ENCODE results near the gene COL27A1.

Gene COL27A1

DNA sequence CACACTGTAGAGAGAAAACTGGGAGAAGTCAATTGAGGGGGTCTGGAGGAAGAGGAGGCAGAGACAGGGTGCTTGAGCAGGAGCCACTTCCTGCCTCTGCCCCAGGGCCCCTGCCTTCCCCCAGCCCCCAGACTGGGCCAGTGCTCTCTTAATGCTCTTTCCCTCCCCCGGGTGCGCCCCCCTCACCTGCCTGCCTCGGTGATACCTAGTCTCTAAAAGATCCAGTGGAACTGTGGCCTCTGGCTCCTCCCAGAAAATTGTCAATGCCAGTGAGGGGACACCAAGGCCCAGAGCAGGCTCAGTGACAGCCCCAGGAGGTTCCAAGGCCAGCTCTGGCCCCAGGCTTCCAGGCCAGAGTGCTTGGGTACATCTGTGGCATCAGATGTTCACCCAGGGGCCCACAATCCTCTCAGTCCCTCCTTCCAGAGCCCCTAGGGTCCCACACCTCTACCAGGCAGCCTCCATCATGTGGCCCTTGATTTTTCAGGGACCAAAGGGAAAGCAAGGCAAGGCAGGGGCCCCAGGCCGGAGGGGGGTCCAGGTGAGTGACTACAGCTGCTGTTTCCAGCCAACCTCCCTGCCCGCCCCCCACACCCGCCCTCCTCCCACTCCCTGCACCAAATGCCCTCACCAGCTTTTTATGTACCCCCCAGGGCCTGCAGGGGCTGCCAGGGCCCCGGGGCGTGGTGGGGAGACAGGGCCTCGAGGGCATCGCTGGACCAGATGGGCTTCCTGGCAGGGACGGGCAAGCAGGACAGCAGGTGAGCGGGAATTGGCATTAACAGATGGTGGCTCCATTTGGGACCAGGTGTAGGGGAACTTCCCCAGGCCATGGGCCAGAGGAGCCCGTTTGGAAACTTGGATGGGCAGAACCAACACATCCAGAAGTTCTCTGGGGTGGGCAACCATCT is 134.5 kb downstream of the COL27A1 start:
- DNase-seq: no peak

GRCh38 chr9:114290561-114290986 is 135.2 kb downstream of the COL27A1 start:
- no peak for DNase-seq

DNA sequence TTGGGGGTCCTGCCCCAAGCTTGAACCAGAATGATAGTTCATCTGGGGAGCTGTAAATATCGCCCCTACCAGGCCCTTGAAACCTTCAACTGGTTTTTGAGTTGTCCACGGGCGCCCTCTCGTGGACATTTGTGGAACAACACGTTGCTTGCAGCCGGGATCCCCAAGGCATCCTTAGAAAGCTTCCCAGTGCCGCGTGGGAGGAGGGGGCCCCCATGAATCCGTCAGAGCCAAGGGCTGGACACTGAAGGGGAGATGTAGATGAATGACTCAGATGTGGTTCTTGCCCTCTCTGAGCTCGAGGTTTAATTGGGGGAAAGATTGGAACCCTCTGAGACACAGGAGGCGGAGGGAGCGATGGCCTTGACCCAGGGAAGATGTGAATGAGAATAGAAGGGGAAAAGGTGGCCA is 135.7 kb downstream of the COL27A1 start:
- peak; percentile 64 for DNase-seq

DNA sequence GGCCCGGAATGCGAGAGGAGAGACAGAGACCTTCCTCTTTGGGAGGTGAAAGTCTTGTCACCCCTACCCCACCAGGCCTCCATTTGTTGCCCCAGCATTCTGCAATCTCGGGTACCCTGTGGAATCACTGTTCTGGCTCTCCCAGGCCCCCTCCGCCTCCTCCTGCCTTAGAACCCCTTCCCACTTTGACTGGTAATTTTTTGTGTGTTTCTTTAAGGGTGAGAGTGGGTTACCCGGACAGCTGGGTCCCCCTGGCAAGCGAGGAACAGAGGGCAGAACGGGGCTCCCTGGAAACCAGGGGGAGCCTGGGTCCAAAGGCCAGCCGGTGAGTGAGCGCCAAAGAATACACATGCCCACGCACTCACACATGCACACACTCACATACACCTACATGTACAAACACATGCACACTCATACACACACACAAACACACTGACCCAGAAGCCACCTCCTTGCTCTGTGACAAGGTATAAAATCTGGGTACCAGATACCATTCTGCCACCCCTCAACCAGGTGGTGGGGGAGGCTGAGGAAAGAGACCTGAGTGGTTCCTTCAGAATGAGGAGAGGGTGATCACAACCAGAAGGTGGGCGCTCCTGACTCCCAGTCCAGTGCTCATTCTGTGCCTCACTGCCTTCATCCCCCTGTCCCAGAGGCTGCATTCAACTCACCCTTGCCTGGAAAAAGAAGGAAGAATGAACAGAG is 136.7 kb downstream of the COL27A1 start:
- no peak for DNase-seq

- DNase-seq: no peak
These were observed 139.3 kb downstream of the COL27A1 start for GRCh38 chr9:114294664-114295063.

DNA sequence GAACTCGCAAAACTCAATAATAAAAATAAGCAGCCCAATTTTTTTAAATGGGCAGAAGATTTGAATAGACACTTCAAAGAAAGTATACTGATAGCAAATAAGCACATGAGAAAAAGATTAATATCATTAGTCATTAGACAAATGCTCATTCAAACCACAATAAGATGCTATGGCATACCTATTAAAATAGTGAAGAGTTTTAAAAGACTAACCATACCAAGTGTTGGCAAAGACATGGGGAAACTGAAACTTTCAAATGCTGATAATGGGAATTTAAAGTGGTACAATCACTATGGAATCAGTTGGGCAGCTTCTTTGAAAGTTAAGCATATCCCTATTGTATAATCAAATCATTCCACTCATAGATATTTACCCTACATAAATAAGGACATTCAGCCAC is 141.0 kb downstream of the COL27A1 start:
- no peak for DNase-seq

DNA sequence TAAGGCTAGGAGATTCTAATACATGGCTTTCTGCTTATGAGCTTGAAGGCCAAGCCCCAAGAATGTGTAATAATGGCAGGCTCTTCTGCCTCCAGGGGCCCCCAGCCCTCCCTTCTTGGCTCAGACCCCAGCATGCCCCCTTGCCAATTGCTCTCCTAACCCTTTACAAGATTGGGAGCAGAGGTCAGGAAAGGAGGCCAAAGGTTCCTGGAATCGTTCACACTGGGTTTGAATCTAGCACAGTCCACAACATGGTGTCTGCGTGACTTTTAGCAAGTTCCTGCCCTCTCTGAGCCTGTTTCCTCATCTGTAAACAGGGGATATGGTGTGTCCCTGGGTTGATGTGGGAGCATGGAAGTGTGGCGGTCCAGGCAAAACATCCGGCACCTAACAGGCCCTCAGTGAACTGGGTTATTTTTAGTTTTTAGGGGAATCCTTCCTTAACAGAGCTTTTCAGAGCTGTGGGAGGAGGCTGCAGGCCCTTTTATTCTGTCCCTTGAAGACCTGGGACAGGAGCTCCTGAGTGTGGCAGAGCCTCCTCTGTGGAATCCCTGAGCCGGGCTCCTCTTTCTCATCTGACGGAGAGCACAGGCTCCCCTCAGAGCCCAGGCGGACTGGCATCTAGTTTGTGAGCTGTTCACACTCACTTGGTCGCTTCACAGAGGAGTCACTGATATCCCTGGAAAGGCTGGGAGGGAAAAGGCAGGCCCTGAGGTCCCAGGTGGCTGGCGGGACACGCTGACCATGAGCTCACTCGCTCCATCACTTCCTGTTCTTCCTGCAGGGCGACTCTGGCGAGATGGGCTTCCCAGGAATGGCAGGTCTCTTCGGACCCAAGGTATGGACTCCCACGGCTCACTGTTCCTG is 144.2 kb downstream of the COL27A1 start:
- DNase-seq: no peak

DNA sequence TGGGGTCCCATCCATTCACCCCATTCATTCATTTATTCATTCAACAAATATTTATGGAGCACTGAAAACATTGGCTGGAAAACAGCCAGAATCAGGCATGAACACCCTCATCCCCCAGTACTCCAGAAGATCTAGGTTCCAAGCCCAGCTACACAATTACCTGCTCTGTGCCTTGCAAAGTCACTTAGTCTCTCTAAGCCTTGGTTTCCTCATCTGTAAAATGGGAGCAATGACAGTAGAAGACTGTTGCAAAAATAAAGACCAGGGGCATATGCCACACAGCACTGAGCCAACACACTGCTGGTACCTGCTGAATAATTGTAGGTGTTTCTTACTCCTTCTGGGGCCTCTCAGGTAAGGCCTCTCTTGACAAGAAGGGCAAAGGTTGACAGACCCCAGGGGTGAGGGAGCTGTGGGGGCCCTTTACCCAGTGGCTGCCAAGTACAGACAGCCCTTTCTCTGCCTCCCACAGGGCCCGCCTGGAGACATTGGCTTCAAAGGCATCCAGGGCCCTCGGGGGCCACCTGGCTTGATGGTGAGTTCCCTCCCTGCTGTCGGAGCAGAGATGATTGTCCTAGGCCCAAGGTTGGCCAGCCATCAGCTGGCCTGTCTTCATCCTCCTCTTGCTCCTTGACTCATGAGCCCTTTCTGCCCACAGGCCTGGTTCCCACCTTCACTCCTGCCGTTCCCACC is 145.0 kb downstream of the COL27A1 start:
- DNase-seq: no peak

DNA sequence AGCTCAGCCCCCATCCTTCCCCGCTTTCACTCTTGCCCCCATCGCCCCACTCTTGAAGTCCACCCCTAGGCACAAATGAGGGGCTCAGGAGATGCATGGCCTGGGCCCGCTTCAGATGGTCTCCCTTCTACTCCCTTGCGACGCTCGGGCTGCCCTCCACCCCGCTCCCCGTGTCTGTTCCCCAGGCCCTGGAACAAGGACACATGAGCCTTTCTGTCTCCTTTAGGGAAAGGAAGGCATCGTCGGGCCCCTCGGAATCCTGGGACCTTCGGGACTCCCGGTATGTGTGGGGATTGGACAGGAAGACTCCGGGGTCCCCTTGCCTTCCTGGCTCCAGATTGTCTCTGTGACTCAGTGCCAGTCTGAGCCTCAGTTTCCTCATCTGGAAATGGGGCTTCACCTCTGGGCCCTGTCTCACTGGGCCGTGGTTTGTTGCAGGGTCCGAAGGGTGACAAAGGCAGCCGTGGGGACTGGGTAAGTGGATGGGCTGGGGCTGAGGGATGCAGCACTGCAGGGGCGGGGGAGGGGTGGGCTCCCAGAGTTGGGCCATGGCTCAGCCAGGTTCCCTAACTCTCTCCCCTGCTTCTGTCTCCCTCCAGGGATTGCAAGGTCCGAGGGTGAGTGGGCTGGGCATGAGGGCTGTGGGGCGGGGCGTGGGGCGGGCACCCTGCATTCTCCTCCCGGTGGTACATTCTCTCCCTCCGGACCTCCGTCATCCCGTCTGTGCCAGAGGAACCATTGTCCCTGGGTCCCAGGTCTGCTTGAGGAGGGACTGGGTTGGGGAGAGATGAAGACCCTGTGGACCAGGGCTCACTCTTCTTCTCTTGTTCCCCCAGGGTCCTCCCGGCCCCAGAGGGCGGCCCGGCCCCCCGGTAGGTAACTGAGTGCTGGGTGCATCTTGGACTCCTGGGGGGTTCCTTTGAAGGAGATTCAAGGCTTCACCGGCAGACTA is 145.8 kb downstream of the COL27A1 start:
- no peak for DNase-seq

GRCh38 chr9:114301798-114302565 is 146.6 kb downstream of the COL27A1 start:
- no peak for DNase-seq

GRCh38 chr9:114302727-114303126 is 147.4 kb downstream of the COL27A1 start:
- no peak for DNase-seq

- no peak for DNase-seq
These were observed 148.2 kb downstream of the COL27A1 start for GRCh38 chr9:114303571-114303970.

- DNase-seq: no peak
These were observed 148.6 kb downstream of the COL27A1 start for GRCh38 chr9:114303977-114304376.

- no peak for DNase-seq
These were observed 149.3 kb downstream of the COL27A1 start for GRCh38 chr9:114304416-114305188.

- no peak for DNase-seq
These were observed 152.5 kb downstream of the COL27A1 start for GRCh38 chr9:114307899-114308267.

DNA sequence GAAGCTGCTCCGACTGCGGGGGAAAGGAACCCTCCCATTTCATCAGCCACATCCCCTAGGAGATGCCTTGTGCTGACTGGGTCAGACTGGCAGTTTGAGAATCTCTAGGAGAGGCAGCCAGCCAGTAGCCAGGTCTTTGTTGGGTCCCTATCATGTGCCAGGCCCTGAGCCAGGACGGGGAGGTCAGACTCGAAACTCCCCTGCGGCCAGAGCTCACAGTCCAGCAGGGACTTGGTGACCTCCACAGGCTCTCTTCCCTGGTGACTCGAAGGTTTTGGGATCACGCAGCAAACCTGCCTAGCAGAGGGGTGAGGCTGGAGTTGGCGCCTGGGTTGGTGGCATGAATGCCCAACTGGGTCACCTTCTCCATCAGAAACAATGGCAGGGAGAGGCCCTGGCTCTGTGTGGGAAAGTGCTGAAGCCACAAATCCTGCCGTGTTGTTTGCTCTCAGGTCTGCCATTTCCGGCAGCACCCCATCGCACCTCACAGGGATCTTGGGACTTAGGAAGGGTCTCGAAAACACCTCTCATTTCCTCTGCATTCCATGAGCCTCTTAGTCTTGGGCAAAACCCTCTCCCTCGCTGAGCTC is 153.1 kb downstream of the COL27A1 start:
- DNase-seq: no peak

DNA sequence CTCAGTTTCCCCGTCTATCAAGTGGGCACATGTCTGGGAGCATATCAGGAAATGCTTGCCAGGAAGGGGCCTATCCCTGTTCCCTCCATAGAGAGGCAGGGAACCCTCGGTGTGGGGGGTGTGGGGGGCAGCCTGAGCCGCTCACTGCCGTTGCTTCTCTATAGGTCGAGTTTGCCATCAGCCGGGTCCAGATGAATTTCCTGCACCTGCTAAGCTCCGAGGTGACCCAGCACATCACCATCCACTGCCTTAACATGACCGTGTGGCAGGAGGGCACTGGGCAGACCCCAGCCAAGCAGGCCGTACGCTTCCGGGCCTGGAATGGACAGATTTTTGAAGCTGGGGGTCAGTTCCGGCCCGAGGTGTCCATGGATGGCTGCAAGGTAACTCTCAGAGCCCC is 153.8 kb downstream of the COL27A1 start:
- no peak for DNase-seq

DNA sequence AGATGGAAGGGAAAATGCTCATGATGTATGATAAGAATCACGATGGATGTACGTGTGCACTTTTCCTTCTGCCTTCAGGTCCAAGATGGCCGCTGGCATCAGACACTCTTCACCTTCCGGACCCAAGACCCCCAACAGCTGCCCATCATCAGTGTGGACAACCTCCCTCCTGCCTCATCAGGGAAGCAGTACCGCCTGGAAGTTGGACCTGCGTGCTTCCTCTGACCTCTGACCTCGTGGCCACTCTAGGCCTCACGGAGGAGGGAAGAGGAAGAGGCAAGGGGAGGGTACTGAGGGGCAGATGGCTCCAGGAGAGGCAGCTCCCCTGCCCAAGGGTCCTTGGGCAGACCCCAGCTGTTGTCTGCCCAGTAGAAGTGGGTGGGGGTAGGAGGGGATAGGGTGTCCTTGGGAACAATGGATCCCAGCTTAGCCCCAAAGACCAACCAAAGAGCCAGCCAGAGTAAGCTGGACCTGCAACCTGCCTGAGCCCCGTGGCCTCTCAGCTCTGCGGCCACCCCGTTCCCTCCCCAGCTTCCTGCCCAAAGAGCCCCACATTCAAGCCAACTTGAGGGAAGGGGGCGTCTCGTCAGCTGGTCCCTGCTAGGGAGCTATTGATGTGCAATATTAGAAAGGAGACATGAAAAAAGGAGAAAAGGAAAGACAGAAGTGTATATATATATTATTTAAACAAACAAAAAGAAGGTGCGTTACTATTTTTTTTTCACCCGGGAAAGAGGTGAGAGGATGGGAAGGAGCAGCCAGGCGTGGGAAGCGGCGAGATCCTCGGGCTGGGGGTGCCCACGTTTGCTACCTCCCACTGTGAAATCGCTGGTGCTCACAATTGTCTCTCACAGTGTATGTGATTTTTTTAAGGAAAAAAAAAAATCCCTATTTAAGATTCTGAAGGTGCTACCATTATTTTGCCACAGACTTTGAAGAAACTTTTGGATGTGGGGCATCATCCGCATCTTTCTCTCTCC is 155.4 kb downstream of the COL27A1 start:
- DNase-seq: no peak
